Keratinocyte (primary cell): ENCODE measurements around the gene DEGS1. TPM values are rescaled to one million over a fixed set of nuclear protein-coding genes. Genes with fewer than 3 reads are reported as not detected.

Source experiments
- DNase-seq: peaks from one replicate; pipeline ENCODE4 v3.0.0-alpha.2; 2011; ENCODE audit warnings: low read depth, missing footprints, low spot score
- FAIRE-seq: peaks from 2 replicates; lab custom pipeline; 2011; peaks lifted over from hg19 to GRCh38; lab: Jason Lieb, UNC
- H2AFZ ChIP-seq: 2 replicates; pipeline ENCODE4 v1.6.0; 2012; ENCODE audit warnings: low read length, control low read depth, inconsistent platforms; ENCODE audit not compliant: control insufficient read depth
- H3K27ac ChIP-seq: 2 replicates; pipeline ENCODE4 v1.5.1; 2011; ENCODE audit warnings: low read length; ENCODE audit not compliant: control insufficient read depth, insufficient read depth
- H3K27me3 ChIP-seq: 3 replicates; pipeline ENCODE4 v1.6.0; 2011; ENCODE audit warnings: low read length; ENCODE audit not compliant: control insufficient read depth, insufficient read depth; ENCODE audit errors: extremely low read depth
- H3K36me3 ChIP-seq, 2 experiments: 2 replicates in 1 of 2; 3 replicates in 1 of 2; pipeline ENCODE4 v1.5.1; 2011; ENCODE audit warnings: low read length in 2 of 2, mild to moderate bottlenecking in 1 of 2; ENCODE audit not compliant: control insufficient read depth in 2 of 2, insufficient read depth in 2 of 2; ENCODE audit errors: extremely low read depth in 1 of 2
- H3K4me1 ChIP-seq: 3 replicates; pipeline ENCODE4 v1.5.1; 2011; ENCODE audit warnings: low read length; ENCODE audit not compliant: control insufficient read depth, insufficient read depth; ENCODE audit errors: extremely low read depth
- H3K4me2 ChIP-seq: 3 replicates; pipeline ENCODE4 v1.6.0; 2011; ENCODE audit warnings: low read depth, low read length; ENCODE audit not compliant: control insufficient read depth, insufficient read depth; ENCODE audit errors: extremely low read depth
- H3K4me3 ChIP-seq, 3 experiments: fragments of 200-600 bp in 1 of 3; sonication (generic) in 1 of 3; 2 replicates in 2 of 3; 3 replicates in 1 of 3; pipeline ENCODE4 v1.5.1; 2011 to 2016; ENCODE audit warnings: low read length in 3 of 3, mild to moderate bottlenecking in 3 of 3, control low read depth in 2 of 3, inconsistent platforms in 1 of 3, low read depth in 1 of 3, mixed read lengths in 1 of 3, mixed run types in 1 of 3, moderate library complexity in 1 of 3; ENCODE audit not compliant: control insufficient read depth in 2 of 3, insufficient read depth in 2 of 3; ENCODE audit errors: extremely low read depth in 1 of 3
- H3K79me2 ChIP-seq: 2 replicates; pipeline ENCODE4 v1.6.0; 2012; ENCODE audit warnings: low read length; ENCODE audit not compliant: control insufficient read depth, insufficient read depth
- H3K9ac ChIP-seq: 3 replicates; pipeline ENCODE4 v1.6.0; 2011; ENCODE audit warnings: low read length; ENCODE audit not compliant: control insufficient read depth, insufficient read depth; ENCODE audit errors: extremely low read depth
- H3K9me1 ChIP-seq: 3 replicates; pipeline ENCODE4 v1.6.0; 2011; ENCODE audit warnings: low read length; ENCODE audit not compliant: control insufficient read depth, insufficient read depth; ENCODE audit errors: extremely low read depth
- H3K9me3 ChIP-seq: 2 replicates; pipeline ENCODE4 v1.5.1; 2012; ENCODE audit warnings: low read depth, low read length; ENCODE audit not compliant: control insufficient read depth
- H4K20me1 ChIP-seq: 3 replicates; pipeline ENCODE4 v1.6.0; 2011; ENCODE audit warnings: low read length; ENCODE audit not compliant: control insufficient read depth, insufficient read depth; ENCODE audit errors: extremely low read depth
- CTCF ChIP-seq, 3 experiments: IDR thresholded peaks in 1 of 3; conservative IDR thresholded peaks in 1 of 3; optimal IDR thresholded peaks in 1 of 3; 2 replicates in 2 of 3; 3 replicates in 1 of 3; pipeline versions ENCODE3 to v1.5.1; 2011; ENCODE audit warnings: low read length in 3 of 3, mild to moderate bottlenecking in 3 of 3, moderate library complexity in 2 of 3, control low read depth in 1 of 3, inconsistent platforms in 1 of 3; ENCODE audit not compliant: insufficient read depth in 2 of 3; ENCODE audit errors: extremely low read depth in 1 of 3
- EZH2 ChIP-seq: IDR thresholded peaks from one replicate; pipeline ENCODE4 v1.6.1; 2012; ENCODE audit warnings: inconsistent platforms, mild to moderate bottlenecking, low read length, moderate library complexity
- dilution Hi-C: fragments of 300-500 bp; cut with MboI; formaldehyde crosslinking; loops from one replicate; pipeline ENCODE4 v1.7.0; 2020; ENCODE audit warnings: low sequenced_read_pairs; ENCODE audit not compliant: extremely low pct_ligation_motif_present
- polyA plus RNA-seq, 5 experiments: library from polyadenylated mRNA; depleted of rRNA in 3 of 5; stranded (reverse) in 3 of 5; stranded (forward) in 1 of 5; unstranded in 1 of 5; fragments of >200 nt; gene quantifications; 1 replicate in 1 of 5; 2 replicates in 3 of 5; 3 replicates in 1 of 5; pipeline versions ENCODE4 v1.2.1 to v1.2.3, GENCODE V29; 2011 to 2012; ENCODE audit warnings: missing spikeins in 2 of 5, low read depth in 1 of 5, low replicate concordance in 1 of 5

Gene DEGS1
- polyA plus RNA-seq, 1 donor (not counting 4 experiments of a cell fraction or from before 2014, with no cell fraction given): 314 TPM

GRCh38 chr1:224219612-224220059, 36.6 kb downstream of the DEGS1 start:
- Histone ChIP-seq H3K4me1 (peaks cover 19% of the 10 kb centered on the region), H4K20me1 (no peaks in the 10 kb centered on the region), H3K9ac (no peak overlapping the region), H3K36me3 (no peaks in the 10 kb centered on the region), H3K4me3 (no peak overlapping the region), H3K9me3 (no peaks in the 10 kb centered on the region), H3K79me2 (no peaks in the 10 kb centered on the region), H3K27ac (no peak overlapping the region), H3K4me2 (peak overlapping the region; percentile 54), H2AFZ (peak overlapping the region; percentile 87), H3K9me1 (no peaks in the 10 kb centered on the region), H3K27me3 (no peaks in the 10 kb centered on the region)
- no peak for TF ChIP-seq CTCF (optimal IDR thresholded peaks at IDR 0.05 in 1 of 3, IDR thresholded peaks at IDR 0.05 in 1 of 3, conservative IDR thresholded peaks at IDR 0.05 in 1 of 3; ENCODE audit: extremely low read depth in 1 of 3, insufficient read depth in 2 of 3, low read length in 3 of 3)
- no peak for TF ChIP-seq EZH2
- FAIRE-seq (no peak), DNase-seq (no peak)
- dilution Hi-C loops: no loop called here

GRCh38 chr1:224223819-224224714, 41.0 kb downstream of the DEGS1 start:
- H3K27ac ChIP-seq: no peak overlapping the region
- H3K4me3 ChIP-seq: no peak overlapping the region
- TF ChIP-seq CTCF (optimal IDR thresholded peaks at IDR 0.05 in 1 of 3, IDR thresholded peaks at IDR 0.05 in 1 of 3, conservative IDR thresholded peaks at IDR 0.05 in 1 of 3; ENCODE audit: extremely low read depth in 1 of 3, insufficient read depth in 2 of 3, low read length in 3 of 3) (no peak), EZH2 (no peak)
- H3K9ac ChIP-seq: no peak overlapping the region
- no peak overlapping the region for H3K4me2 ChIP-seq
- H3K9me3 ChIP-seq: no peaks in the 10 kb centered on the region
- no peak overlapping the region for H2AFZ ChIP-seq
- no peaks in the 10 kb centered on the region for H4K20me1 ChIP-seq
- FAIRE-seq (no peak), DNase-seq (no peak)
- H3K79me2 ChIP-seq: no peaks in the 10 kb centered on the region
- dilution Hi-C loops: no loop called here
- H3K9me1 ChIP-seq: no peaks in the 10 kb centered on the region
- H3K4me1 ChIP-seq: peaks cover 15% of the 10 kb centered on the region
- no peaks in the 10 kb centered on the region for H3K27me3 ChIP-seq
- peaks cover 3 to 8% of the 10 kb centered on the region in 2 experiments for H3K36me3 ChIP-seq
